ENCODE measurements around the gene SNAPIN. TPM values are rescaled to one million over a fixed set of nuclear protein-coding genes. Genes with fewer than 3 reads are reported as not detected.
"Not testable (repeated sequence)": the region's sequence is repeated elsewhere in the genome, so short reads cannot be mapped to it uniquely, and the experiment has no call there.

The SNAPIN gene
- total RNA-seq, 1 experiment from 2014 or later, result 58.5 TPM

GRCh38 chr1:153626904-153627714, 31.4 kb upstream of the SNAPIN start, which contains the start of gene S100A13:
Gene S100A13, minus strand, starts transcription at chr1:153627505. Its CDS starts 1,033 bp downstream, at chr1:153626472.
- DNase-seq (ENCODE audit: low read depth), result peak; percentile 93

- no peak for DNase-seq (ENCODE audit: low read depth)
Measured at GRCh38 chr1:153627715-153628626, 30.5 kb upstream of the SNAPIN start, which contains the start of gene S100A1. Gene S100A1, plus strand, starts transcription at chr1:153628434. Its CDS starts 2,088 bp downstream, at chr1:153630522.

- no peak for DNase-seq (ENCODE audit: low read depth)
Measured at GRCh38 chr1:153628638-153629342, 29.7 kb upstream of the SNAPIN start.

- DNase-seq (ENCODE audit: low read depth), result no peak
Measured at GRCh38 chr1:153629343-153629665, 29.2 kb upstream of the SNAPIN start.

GRCh38 chr1:153629971-153630370, 28.5 kb upstream of the SNAPIN start:
- DNase-seq (ENCODE audit: low read depth), result no peak

- DNase-seq (ENCODE audit: low read depth), result no peak
Measured at GRCh38 chr1:153630384-153630783, 28.1 kb upstream of the SNAPIN start.

- no peak for DNase-seq (ENCODE audit: low read depth)
Measured at GRCh38 chr1:153631047-153632022, 27.2 kb upstream of the SNAPIN start.

GRCh38 chr1:153633161-153633753, 25.2 kb upstream of the SNAPIN start:
- DNase-seq (ENCODE audit: low read depth), result no peak

- peak; percentile 99 for DNase-seq (ENCODE audit: low read depth)
Measured at GRCh38 chr1:153633754-153634665, 24.5 kb upstream of the SNAPIN start, which contains the start of gene CHTOP. Gene CHTOP, plus strand, starts transcription at chr1:153634066. Its CDS starts 2,523 bp downstream, at chr1:153636589.

GRCh38 chr1:153635872-153636271, 22.6 kb upstream of the SNAPIN start:
- DNase-seq (ENCODE audit: low read depth), result no peak

GRCh38 chr1:153636312-153636711, 22.2 kb upstream of the SNAPIN start:
- DNase-seq (ENCODE audit: low read depth), result no peak

GRCh38 chr1:153638261-153638660, 20.2 kb upstream of the SNAPIN start:
- DNase-seq (ENCODE audit: low read depth), result no peak

GRCh38 chr1:153639280-153639679, 19.2 kb upstream of the SNAPIN start:
- DNase-seq (ENCODE audit: low read depth), result no peak

GRCh38 chr1:153640213-153640612, 18.3 kb upstream of the SNAPIN start:
- not testable (repeated sequence) for DNase-seq (ENCODE audit: low read depth)

GRCh38 chr1:153640861-153641260, 17.6 kb upstream of the SNAPIN start:
- DNase-seq (ENCODE audit: low read depth), result no peak

- DNase-seq (ENCODE audit: low read depth), result no peak
Measured at GRCh38 chr1:153642161-153642560, 16.3 kb upstream of the SNAPIN start.

- DNase-seq (ENCODE audit: low read depth), result no peak
Measured at GRCh38 chr1:153643100-153643499, 15.4 kb upstream of the SNAPIN start.

GRCh38 chr1:153643816-153644215, 14.7 kb upstream of the SNAPIN start:
- no peak for DNase-seq (ENCODE audit: low read depth)
